HG03066 (cell line): ENCODE results near the gene ACOT11.

Experiments
- ATAC-seq: cut with Tn5 transposase; IDR thresholded peaks from one replicate; pipeline ENCODE4 v1.9.1; 2021; ENCODE audit warnings: low read depth; ENCODE audit not compliant: unreplicated experiment

Gene ACOT11

DNA sequence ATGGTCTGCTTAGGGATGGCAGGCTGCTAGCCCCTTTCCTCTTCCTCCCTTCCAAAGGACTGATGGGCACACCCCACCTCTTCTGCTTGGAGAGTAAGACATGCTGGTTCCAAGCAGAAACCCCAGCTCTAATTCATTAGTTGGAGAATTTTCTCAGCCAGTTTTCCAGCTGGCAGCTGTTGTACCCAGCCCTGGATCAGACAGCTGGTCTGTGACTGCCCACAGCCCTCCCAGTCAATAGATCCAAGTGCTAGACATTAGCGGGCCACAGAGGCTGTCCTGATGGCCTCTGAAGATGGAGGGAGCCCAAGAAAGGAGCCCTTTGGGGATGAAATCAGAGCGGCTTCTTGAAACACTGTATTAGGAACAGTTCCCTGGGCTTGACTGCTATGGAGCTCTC lies 35.8 kb downstream of the ACOT11 start:
- ATAC-seq = no peak

- no peak for ATAC-seq
Observed at GRCh38 chr1:54584575-54584974, 36.5 kb downstream of the ACOT11 start.

DNA sequence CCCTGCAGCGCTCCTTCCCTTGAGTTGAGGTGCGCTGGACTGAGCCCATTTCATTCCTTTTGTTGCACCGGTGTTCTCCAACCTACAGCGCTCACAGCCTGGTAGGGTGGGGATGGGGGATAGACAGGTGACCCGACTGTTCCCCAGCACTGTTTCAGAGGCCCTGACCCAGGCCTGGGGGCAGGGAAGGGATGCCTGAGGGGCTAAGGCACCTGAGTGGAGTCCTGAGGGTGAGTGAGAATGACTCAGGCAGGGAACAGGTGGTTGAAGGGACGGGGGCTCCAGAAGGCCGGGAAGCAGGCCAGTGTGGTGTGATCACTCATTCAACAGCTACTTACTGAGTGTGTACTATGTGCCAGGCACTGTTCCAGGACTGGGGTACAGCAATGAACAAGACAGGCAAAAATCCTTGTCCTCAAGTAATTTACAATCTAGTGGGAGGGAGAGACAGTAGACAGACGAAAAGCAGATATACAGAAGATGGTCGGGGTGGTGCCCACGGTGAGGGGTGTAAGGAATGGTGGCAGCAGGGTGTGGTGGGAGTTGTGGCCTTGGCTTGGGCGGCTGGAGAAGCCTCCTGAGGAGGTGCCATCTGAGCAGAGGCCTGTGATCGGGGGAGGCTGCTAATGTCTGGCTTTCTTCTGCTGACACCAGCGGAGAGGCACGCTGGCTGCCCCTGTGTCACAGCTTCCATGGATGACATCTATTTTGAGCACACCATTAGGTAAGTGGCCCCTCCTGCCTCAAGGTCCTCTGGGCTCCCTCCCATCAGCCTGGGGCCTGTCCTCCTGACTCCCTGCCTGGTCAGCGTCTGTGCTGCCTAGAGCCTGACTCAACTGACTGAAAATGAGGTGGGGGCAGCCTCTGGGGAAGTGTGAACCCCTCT lies 37.4 kb downstream of the ACOT11 start:
- ATAC-seq = no peak

DNA sequence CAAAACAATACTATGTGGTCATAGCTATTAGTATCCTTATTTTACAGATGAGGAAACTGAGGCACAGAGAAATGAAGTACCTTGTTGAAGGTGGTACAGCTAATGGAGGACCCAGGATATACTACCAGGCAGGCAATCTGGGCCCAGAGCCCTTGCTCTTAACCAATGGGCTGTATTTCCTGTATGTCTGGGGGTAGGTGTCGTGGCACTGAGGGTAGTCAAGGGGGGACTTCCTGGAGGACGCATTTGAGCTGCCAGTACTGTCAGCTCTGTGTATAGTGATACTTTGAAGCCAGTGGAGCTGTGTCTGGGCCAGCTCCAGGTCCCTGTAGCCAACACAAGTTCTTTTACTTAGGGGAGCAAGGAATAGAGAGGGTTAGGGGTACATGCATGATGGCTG lies 40.3 kb downstream of the ACOT11 start:
- ATAC-seq = no peak

- ATAC-seq = no peak
Observed at GRCh38 chr1:54591127-54591756, 43.2 kb downstream of the ACOT11 start.

- no peak for ATAC-seq
Observed at GRCh38 chr1:54593571-54594160, 45.6 kb downstream of the ACOT11 start.

GRCh38 chr1:54594463-54594862 lies 46.4 kb downstream of the ACOT11 start:
- ATAC-seq = no peak

DNA sequence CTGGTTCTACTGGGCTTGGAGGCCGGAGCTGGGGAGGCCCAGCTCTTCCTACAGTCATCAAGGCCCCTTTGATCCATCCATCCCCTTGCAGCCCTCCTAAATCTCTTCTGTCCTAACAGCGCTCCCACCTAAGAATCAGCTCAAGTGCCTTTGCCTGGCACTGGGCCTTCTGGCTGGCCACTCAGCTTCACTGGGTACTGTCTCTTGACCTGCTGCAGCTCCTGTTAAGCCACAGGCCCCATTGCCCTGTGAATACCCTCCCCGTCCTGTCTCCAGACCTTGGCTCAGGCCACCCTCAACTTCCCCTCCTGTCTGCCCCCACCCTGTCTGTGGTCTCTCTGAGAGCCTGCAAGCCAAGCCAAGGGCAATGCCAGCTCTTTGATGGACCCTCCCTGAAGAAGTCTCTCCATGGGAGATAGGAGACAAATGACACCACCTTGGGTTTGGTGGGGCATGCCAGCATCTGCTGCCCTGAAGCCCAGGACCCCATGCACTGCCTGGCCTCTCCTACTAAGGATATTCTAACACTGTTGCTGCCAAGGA lies 48.0 kb downstream of the ACOT11 start:
- no peak for ATAC-seq

GRCh38 chr1:54596756-54597155 lies 48.7 kb downstream of the ACOT11 start:
- no peak for ATAC-seq

DNA sequence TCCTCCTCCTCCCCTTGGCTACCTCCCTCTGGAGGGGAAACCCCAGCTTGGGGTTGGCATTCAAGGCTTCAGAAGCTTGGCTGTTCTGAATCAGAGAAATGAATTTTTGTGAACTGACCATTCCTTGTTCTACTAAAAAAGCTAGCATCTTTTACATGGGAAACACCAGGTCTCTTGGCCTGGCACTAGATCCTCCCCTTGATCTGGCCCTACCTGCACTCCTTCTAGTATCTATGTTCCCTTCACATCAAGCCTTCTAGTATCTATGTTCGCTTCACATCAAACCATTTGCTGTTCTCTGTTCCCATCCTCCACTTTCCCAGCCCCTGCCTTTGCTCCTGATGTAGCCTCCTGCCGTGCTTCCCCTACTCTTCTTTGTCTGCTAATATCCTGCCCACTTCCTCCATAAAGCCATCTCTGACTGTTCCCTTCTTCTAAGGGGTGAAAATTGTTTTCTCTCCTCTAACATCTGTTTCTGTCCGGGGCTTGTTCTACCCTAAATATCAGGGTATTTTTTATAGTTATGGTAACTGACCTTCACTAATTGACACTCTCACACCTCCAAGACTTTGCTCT lies 49.5 kb downstream of the ACOT11 start:
- ATAC-seq = no peak

GRCh38 chr1:54599211-54599823 lies 51.3 kb downstream of the ACOT11 start:
- ATAC-seq = no peak

DNA sequence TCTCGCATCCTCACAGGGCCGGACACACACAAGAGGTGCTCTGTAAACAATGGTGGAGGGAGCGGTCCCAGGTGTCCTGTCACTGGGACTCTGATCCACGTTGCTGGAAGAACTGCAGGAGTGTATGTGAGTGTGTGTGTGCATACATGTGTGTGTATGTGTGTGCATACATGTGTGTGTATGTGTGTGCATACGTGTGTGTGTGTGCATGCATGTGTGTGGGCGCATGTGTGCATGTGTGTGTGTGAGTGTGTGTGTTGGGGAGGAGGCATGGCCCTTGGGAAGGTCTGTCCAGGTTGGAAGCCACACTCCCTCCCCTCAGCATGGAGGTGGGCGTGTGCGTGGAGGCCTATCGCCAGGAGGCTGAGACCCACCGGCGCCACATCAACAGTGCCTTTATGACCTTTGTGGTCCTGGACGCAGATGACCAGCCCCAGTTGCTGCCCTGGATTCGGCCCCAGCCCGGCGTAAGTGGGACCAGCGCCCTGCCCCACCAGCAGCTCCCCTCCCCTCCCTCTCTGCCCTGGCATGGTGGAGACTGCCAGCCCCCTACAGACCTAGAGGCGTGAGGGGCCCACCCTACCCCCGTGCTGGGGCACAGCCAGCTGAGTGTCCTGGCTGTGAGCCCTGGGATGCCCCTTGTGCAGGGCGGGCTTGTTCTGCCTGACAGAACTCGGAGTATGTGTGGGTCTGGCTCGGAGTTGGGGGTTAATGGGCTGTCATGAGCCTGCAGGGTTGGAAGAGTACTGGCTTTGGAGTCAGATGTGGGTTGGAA lies 53.1 kb downstream of the ACOT11 start:
- ATAC-seq = no peak

- no peak for ATAC-seq
Observed at GRCh38 chr1:54601730-54602129, 53.7 kb downstream of the ACOT11 start.

DNA sequence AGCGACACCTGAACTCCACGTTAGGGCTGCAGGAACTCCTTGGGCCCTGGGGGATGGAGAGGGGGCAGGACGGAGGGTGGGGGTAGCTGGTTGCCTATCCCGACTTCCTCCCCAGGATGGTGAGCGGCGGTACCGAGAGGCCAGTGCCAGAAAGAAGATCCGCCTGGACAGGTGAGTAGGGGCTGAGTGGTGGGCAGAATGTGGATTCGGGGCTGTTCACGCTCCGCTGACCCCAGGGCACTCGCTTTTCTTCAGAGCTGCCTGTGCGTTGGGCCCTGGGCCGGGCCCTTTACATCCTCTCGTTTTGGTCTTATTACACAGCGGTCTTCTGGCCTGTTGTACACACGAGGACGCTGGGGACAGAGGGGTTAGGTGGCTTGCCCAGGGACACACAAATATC lies 54.5 kb downstream of the ACOT11 start:
- no peak for ATAC-seq

DNA sequence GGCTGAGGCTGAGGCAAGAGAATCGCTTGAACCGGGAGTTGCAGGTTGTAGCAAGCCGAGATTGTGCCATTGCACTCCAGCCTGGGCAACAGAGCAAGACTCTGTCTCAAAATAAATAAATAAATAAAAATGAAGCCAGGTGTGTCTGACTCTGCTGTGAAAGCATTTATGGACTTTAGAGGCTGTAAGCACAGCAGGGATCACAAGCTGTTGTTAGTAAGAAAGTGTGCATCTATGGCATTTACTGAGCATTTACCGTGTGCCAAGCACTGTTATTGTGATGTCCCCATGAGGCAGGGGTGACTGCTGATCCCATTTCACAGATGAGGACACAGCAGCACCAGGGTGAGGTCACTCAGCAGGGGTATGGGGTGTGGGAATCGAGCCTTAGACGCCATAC lies 55.2 kb downstream of the ACOT11 start:
- no peak for ATAC-seq

DNA sequence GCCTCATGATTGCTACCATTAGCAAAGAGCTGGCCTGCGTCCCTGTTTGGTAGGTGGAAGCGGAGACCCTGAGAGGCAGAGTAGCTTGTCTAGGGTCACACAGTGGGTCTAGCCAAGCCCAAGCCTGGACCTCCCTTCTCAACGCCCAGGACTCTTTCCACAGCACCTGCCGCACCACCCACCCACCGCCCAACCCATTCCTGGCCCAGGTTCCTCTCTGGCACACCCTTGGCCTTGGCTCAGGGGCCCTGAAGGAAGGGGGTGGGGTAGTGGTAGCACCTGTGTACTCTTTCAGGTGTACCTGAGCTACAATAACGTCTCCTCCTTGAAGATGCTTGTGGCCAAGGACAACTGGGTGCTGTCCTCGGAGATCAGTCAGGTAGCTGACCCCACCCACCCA lies 56.0 kb downstream of the ACOT11 start:
- no peak for ATAC-seq

DNA sequence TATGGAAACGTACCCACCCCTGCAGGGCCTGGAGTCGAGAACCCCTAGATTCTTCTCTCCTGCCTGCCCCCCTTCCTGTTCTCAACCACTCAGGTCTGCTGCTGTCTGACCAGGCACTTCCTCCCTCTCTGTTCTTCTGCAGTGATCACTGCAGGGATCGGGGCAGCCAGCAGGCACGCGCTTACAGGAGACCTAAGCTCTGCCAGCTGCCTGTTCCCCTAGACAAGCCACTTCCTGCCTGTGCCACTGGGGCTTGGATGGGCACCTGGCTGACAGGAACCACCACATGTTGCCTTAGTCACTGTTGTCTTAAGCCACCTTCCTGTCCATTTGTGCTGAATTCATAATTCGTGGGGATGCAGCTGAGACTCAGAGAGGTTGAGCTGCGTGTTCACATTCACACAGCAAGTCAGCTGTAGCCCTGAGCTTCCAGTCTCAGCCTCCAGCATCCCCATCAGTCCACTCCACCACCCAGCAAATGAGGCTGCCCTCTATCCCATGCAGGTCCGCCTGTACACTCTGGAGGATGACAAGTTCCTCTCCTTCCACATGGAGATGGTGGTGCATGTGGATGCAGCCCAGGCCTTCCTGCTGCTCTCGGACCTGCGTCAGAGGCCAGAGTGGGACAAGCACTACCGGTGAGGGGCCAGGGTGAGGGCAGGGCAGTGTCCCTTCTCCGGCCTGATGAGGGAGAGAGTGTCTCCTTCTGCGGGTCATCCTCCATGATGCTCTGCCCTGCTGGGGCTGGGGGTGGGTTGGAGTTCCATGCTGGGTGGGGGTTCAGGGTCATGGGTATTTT lies 56.7 kb downstream of the ACOT11 start:
- no peak for ATAC-seq

DNA sequence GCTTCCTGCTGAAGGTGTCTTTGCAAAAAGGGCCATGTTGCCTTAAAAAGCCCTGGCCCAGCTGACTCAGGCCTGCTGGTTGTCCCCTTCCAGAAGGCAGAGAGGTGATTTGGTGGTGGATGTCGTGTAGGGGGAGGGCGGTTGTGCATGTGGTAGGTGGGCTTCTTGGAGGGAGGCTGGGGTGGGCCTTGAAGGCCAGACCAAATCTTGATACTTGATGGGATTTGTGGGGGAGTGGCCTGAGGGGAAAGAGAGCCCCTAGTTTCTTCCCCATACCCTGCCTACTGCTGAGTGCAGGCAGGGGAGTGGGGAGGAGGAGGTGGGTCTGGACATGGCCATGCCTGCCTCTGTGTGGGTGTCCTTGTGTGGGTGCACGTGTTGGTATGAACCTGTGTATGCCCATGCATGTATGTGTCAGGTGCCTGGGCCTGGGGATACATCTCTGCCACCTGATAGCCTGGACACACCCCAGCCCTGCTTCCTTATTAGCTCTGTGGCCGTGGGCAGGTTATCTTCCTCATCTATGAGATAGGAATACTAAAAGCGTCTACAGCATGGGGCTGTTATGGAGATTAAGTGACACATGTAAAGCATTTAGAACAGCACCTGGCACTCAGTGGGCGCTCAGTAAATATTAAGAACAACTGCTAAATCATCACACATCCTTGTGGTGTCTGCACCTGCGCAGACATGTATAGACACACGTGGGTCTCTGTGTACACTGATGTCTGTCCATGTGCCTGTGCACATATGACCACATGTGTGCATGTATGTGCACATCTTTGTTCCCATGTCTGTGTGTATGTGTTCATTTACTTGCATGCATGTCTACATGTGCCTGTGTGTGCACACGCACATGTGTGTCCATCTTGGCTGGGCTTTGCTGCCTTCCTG lies 58.3 kb downstream of the ACOT11 start:
- ATAC-seq = no peak
